GM19023 (cell line): Measurements from ENCODE around the gene PTPA.
"Not testable (repeated sequence)": the region's sequence is repeated elsewhere in the genome, so short reads cannot be mapped to it uniquely, and the experiment has no call there.

Experiments used
- ATAC-seq: cut with Tn5 transposase; IDR thresholded peaks from one replicate; pipeline ENCODE4 v1.9.1; 2021; ENCODE audit warnings: mild to moderate bottlenecking, moderate library complexity; ENCODE audit not compliant: unreplicated experiment

PTPA gene

GRCh38 chr9:129151469-129151868 is 40.3 kb downstream of the PTPA start:
- no peak for ATAC-seq

- ATAC-seq: no peak
Observed at GRCh38 chr9:129154866-129155477, 43.8 kb downstream of the PTPA start.

GRCh38 chr9:129156163-129156562 is 44.9 kb downstream of the PTPA start:
- ATAC-seq: no peak

DNA sequence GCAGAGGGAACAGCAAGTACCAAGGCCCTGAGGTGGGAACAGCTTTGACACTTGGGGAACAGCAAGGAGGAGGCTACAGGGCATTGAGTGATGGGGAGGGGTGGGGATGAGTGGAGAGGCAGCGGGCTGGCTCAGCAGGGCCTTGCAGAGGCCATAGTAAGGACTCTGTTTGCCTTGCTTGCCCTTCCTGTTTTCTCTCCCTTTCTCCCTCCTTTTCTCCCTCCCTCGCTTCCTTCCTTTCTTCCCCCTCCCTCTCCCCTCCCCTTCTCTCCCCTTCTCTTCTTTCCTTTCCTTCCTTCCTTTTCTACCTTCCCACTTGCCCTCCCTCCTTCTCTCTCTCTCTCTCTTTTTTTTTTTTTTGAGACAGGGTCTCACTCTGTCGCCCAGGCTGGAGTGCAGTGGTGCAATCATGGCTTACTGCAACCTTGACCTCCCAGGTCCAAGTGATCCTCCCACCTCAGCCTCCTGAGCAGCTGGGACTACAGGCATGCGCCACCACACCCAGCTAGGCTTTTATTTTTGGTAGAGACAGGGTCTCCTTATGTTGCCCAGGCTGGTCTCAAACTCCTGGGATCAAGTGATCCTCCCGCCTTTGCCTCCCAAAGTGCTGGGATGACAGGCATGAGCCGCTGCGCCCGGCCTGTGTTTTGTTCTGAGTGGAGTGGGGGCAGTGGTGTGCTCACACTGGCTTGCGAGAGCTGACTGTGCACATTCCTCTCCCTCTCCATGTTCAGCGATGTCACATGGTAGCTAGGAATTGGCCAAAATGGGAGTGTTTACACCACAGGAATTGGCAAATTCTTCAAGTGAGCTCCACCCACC is 49.7 kb downstream of the PTPA start:
- ATAC-seq: no peak

DNA sequence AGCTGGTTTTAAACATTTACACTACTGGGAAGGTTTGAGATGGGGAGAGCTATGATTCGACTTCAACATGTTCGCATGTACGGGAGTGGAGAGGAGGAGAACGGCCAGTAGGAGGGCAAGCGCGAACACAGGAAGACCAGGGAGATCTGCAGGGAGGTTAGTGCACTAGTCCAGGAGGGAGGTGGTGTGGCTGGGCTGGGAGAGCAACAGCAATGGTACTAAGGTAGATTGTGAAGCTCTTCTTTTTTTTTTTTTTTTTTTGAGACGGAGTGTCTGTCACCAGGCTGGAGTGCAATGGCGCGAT is 50.3 kb downstream of the PTPA start:
- ATAC-seq: no peak

DNA sequence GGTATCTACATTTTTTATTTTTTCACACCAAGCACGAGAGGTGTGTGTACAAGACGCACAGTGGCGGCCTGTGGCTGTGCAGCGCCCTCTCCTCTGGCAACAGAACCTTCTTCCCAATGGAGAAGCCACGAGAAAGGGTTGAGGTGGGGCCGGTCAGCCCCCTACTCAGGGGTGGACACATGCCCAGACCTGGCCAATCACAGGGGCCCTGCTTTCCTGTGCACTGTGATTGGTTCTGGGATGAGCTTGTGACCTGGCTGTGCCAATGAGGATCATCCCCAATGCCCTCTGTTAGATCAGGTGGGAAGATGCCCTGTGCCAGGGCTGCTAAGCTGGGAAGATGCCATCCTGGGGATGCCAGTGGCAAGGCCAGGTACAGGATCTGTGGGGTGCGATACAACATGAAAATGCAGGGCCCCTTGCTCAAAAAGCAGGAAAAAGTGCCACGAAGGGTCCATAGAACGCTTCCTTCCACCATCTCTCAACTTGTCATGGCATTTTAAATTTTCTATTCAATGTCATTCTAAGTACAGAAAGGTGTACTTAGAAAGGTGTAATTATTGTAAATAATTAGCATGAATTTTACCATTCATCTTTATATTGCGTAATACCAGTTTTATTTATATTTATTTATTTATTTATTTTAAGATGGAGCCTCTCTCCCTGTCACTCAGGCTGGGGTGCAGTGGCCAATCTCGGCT is 51.4 kb downstream of the PTPA start:
- no peak for ATAC-seq

GRCh38 chr9:129163198-129163670 is 52.0 kb downstream of the PTPA start:
- not testable (repeated sequence) for ATAC-seq

DNA sequence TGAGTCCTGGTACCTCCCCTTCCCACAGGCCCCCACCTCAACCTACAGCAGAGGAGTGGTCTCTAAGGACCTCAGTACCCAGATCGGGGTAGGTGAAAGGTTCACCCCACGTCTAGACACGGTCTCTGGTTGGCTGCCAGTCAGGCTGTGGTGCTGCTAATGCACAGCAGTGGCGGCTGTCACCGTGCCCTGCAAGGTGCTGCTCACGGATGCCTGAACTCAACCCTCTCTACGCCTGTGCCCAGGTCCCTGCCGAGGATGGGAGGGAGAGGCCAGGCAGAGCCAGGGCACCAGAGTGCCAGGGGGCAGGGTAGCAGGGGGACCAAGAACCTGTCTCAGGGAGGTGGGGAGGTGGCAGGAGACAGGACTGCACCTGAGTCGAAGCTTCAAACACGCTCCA is 52.5 kb downstream of the PTPA start:
- ATAC-seq: no peak

- no peak for ATAC-seq
Observed at GRCh38 chr9:129164246-129164930, 53.2 kb downstream of the PTPA start.

DNA sequence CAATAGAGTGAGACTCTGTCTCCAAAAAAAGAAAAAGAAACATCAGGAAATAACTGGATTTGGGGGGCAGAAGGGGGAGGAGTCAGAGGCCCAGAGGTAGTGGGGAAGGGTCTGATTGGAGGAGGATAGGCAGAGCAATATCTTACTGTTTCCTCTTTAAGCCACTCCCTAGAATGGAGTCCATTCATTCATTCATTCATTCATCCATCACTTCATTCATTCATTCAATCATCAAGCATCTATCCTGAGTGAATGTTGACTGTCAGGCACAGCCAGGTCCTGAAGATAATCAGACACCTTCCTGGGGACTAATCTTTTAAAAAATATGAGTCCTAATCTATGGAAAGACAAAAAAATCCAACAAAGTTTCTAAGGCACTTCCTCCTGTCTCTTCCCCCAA is 54.0 kb downstream of the PTPA start:
- ATAC-seq: no peak

- ATAC-seq: no peak
Observed at GRCh38 chr9:129166623-129167557, 55.7 kb downstream of the PTPA start.

DNA sequence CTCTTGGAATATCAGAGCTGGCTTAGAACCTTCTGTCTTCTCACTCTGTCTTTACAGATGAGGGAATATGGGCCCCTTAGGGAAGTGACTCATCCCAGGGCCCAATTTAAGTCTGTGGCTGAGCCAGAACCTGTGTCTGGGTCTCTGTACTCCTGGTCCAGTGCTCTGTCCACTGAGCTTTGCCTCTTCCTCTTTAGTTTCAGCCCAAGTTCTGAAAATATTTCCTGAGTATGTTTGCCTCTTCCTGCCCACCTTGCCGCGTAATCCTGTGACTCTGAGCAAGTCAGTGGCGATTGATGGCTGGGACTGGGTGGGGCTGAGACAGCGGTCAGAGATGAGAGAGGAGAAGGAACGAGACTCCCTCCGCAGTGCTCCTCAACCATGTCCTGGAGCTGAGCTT is 59.0 kb downstream of the PTPA start:
- ATAC-seq: no peak

DNA sequence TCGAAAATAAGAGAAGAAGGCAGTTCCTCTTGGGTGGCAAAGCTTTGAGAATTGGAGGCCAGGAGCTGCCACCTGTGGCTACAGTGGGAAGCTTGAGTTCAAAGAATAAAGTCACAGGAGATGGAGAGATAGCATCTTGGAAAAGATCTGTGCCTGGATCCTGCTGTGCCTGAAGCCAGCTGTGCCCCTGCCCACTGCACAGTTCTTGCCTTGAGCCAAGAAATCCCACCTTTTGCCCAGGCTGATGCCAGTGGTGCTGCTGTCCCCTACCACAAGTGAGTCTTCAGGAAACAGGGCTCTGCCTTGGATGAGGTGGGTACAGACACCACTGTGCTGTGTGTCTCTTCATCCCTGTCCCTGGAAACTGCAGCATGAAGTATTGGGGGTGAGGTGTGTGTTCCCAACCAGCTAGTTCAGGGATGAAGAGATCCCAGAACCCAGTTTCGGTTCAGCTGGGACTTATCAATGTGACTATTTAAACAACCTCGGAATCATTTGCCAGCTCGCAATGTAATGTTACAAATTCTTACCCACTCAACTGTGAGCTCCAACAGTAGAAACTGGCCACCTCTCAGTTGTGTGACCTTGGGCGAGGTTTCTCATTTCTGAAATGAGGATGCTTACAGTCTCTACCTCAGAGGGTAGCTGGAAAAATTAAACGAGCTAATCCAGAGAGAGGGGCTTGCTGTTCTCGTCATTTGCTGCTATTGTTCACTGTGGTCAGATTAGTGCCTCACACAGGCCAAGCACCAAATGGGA is 61.0 kb downstream of the PTPA start:
- no peak for ATAC-seq

DNA sequence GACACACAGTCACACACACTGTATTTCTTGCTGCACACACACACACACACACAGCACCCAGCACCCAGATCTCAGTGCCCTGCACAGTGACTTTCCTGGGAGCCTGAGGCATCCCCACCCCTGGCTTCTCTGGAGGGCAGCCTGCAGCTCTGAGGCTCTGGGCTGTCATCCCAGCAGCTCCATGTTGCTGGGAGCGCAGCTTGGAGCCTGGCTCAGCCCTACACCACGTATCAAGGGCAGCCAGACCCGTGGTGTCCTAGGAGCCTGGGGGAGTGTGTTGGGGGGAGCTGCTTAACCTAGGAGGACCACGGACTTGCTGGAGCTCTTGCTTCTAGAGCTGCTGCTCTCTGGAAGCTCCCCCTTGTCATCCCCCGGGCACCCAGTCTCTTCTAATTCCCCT is 61.6 kb downstream of the PTPA start:
- no peak for ATAC-seq

GRCh38 chr9:129173296-129174101 is 62.3 kb downstream of the PTPA start:
- no peak for ATAC-seq

- ATAC-seq: no peak
Observed at GRCh38 chr9:129174102-129174723, 63.0 kb downstream of the PTPA start.

DNA sequence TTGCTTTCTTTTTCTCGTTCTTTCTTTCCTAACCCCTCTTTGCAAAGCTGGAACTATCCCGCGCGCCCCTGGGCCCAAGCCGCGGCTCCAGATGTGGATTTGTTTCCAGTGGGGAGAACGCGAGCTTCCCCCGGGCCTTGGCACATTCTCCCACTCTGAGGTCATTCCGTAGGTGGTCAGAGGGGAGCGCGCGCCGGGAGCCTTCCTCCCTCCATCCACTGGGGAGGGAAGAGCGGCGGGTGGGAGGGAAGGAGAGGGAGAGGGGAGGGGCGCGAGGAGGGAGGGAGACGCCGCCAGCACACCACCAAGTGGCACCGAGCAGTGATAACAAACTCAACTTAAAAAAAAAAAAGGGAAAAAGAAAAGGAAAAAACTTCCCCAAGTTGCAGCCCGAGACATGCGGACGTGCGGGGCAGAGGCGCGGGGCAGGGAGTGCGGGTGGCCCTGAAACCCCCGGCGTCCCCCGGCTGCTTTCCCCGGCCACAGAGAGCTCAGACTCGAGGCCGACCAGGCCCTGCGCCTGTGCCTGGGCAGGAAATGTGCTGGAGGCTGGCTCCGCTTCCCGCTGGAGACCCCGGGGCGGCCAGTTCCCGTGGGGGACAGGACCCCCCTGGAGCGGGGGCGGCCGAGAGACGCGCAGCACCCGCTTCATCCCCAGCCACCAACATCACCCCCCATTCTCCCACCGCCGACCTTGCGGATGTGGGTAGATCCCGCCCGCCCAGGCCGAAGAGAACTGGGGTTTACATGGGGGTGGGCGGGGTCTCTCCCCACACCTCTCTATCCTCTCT is 63.7 kb downstream of the PTPA start:
- no peak for ATAC-seq

DNA sequence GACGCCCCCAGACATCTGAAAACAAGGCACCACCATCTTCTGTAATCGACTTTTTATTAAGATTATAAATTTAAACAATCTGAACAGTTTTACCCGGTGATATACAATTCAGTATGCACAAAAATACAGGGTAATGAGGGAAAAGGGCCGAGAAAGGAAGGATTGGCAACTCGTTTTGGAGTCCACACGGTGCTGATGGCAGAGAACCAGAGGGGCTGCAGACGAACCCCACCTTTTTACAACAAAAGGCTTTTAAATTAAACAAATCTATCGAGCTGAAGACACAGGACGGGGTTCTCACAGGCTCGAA is 64.3 kb downstream of the PTPA start:
- ATAC-seq: no peak
